Calu3 (cell line): ENCODE data around the gene TP53I13. TPM values are rescaled to one million over a fixed set of nuclear protein-coding genes. Genes with fewer than 3 reads are reported as not detected.
A peak's percentile ranks its signal among the peaks of the same experiment; 100 is the strongest.

Experiments
- BruUV-seq: library from RNA; stranded (reverse); fragments of 400-500 nt; replicated peaks from 2 replicates; lab custom pipeline; 2021; lab: Mats Ljungman, UMichigan
- CTCF ChIA-PET: fragments of 300-600 bp; sonication (Branson Sonifier 250); formaldehyde crosslinking; loops from one replicate; lab custom pipeline; 2022; ENCODE audit warnings: antibody characterized with exemption; lab: Charles Lee
- DNase-seq: peaks from one replicate; pipeline ENCODE4 v3.0.0; 2022
- H3K27ac Mint-ChIP-seq: one replicate; pipeline ENCODE4 v1.8.0; 2022; ENCODE audit warnings: mixed read lengths; ENCODE audit not compliant: unreplicated experiment
- H3K27me3 Mint-ChIP-seq: one replicate; pipeline ENCODE4 v1.8.0; 2022; ENCODE audit warnings: mixed read lengths; ENCODE audit not compliant: unreplicated experiment
- H3K36me3 Mint-ChIP-seq: one replicate; pipeline ENCODE4 v1.8.0; 2022; ENCODE audit warnings: mild to moderate bottlenecking, moderate library complexity, mixed read lengths; ENCODE audit not compliant: insufficient read depth, unreplicated experiment
- H3K4me1 Mint-ChIP-seq: one replicate; pipeline ENCODE4 v1.8.0; 2022; ENCODE audit warnings: mild to moderate bottlenecking, low read depth, mixed read lengths; ENCODE audit not compliant: unreplicated experiment
- H3K4me3 Mint-ChIP-seq: one replicate; pipeline ENCODE4 v1.8.0; 2022; ENCODE audit warnings: mild to moderate bottlenecking, low read depth, moderate library complexity, mixed read lengths; ENCODE audit not compliant: unreplicated experiment
- H3K9me3 Mint-ChIP-seq: one replicate; pipeline ENCODE4 v1.8.0; 2022; ENCODE audit warnings: low read depth, mixed read lengths; ENCODE audit not compliant: unreplicated experiment
- intact Hi-C: fragments of 100-400 bp; cut with micrococcal nuclease; formaldehyde crosslinking; loops from one replicate; pipeline ENCODE4 v1.10.0; 2022; ENCODE audit not compliant: unreplicated experiment
- total RNA-seq: library from RNA; stranded (reverse); gene quantifications from 2 replicates; pipeline ENCODE4 v1.2.3, GENCODE V29; 2022
- TF ChIP-seq, protein P1 (sequence below): fragments of 200-600 bp; IDR thresholded peaks from one replicate; pipeline ENCODE4 v1.8.0; 2022; ENCODE audit warnings: antibody characterized with exemption; ENCODE audit not compliant: unreplicated experiment

Gene TP53I13
- total RNA-seq, 1 experiment from 2014 or later, result 35.1 TPM

DNA sequence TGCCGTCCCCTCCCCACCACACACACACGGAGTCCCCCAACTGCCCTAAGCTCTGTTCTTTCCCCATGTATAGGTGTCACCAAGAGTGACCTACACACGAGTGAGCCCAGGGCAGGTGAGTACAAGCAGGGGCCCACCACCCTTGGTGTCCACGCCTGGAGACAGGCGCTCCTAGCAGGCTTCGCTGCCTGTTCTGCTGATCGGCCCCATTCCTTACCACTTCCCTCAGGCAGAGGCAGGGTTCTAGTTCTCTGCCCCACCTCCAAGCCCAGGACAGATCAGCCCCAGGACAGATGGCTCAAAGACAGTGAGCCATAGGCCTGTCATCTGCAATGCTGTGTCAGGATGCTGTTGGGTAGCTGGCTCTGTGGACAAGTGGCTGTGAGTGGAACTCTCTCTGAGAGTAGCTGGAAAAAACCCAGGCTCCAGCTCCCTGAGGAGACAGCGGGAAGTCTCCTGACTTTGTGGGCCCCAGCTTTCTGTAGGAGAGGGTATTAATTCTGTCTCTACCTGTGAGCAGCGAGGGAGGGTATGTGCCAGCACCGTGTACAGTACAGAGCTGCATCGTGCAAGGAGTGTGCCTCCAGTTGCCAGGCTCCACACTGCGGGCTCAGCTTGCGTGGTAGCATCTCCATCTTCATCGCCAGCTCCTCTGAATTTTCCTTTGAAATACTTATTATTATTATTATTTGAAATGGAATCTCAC is 897 bp downstream of the TP53I13 start:
- CTCF ChIA-PET, result interaction anchor here (1.8 to 2.6 kb wide), 2 partner anchors 22 to 48 kb away, joined by 5 to 7 read pairs; no protein-coding TSS in a partner anchor
- H3K4me1 Mint-ChIP-seq, result no peaks in the 10 kb centered on the region
- DNase-seq, result no peak
- H3K27ac Mint-ChIP-seq, result peak overlapping the region; percentile 72
- TF ChIP-seq, protein P1, sequence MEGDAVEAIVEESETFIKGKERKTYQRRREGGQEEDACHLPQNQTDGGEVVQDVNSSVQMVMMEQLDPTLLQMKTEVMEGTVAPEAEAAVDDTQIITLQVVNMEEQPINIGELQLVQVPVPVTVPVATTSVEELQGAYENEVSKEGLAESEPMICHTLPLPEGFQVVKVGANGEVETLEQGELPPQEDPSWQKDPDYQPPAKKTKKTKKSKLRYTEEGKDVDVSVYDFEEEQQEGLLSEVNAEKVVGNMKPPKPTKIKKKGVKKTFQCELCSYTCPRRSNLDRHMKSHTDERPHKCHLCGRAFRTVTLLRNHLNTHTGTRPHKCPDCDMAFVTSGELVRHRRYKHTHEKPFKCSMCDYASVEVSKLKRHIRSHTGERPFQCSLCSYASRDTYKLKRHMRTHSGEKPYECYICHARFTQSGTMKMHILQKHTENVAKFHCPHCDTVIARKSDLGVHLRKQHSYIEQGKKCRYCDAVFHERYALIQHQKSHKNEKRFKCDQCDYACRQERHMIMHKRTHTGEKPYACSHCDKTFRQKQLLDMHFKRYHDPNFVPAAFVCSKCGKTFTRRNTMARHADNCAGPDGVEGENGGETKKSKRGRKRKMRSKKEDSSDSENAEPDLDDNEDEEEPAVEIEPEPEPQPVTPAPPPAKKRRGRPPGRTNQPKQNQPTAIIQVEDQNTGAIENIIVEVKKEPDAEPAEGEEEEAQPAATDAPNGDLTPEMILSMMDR, result no peak
- H3K36me3 Mint-ChIP-seq, result peaks cover 54% of the 10 kb centered on the region
- H3K27me3 Mint-ChIP-seq, result no peaks in the 10 kb centered on the region
- BruUV-seq, result TSS peak; percentile 17
- intact Hi-C loops, result no loop called here
- H3K4me3 Mint-ChIP-seq, result peak overlapping the region; percentile 85
- no peaks in the 10 kb centered on the region for H3K9me3 Mint-ChIP-seq

DNA sequence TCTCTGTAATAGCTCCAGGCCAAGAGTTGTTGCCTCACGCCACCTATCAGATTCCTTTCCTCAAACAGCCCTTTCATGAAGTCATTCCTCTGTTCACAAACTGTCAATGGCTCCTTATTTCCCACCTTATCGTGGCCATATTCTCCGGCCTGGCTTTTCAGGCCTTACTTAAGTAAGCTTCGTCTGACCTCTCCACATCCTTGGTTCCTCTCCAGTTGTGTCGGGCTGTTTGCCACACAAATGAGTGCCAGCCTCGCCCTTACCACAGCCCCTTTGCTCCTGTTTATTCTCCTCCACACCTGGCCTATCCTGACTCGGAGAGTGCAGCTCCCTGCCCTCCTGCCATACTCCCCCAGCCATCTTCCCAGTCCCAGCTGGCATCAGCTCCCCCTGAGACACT is 2.0 kb downstream of the TP53I13 start:
- TF ChIP-seq, protein P1, result no peak
- intact Hi-C loops, result no loop called here
- no peaks in the 10 kb centered on the region for H3K9me3 Mint-ChIP-seq
- no peak for DNase-seq
- CTCF ChIA-PET, result interaction anchor here (0.9 kb wide), 1 partner anchor 361 kb away, joined by 3 read pairs; no protein-coding TSS in a partner anchor
- H3K27ac Mint-ChIP-seq, result no peak overlapping the region
- BruUV-seq, result TSS peak; percentile 48
- no peaks in the 10 kb centered on the region for H3K4me1 Mint-ChIP-seq
- peaks cover 57% of the 10 kb centered on the region for H3K36me3 Mint-ChIP-seq
- H3K27me3 Mint-ChIP-seq, result no peaks in the 10 kb centered on the region
- peak overlapping the region; percentile 19 for H3K4me3 Mint-ChIP-seq

DNA sequence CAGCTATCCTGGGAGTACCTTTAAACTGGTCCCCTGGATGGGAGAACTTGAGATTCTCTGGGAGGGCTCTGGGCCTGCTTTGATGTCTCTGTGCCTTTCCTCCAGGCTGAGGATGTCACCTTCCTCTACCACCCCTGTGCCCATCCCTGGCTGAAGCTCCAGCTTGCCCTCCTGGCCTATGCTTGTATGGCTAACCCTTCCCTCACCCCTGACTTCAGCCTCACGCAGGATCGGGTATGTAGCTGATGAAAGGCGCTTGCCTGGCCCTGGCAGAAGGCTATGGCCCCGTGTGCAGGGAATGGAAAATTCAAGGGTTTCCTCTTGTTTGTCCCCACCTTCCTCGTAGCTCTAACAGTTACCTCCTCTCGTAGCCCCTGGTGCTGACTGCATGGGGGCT is 3.0 kb downstream of the TP53I13 start:
- Mint-ChIP-seq H3K36me3 (peaks cover 57% of the 10 kb centered on the region), H3K9me3 (no peaks in the 10 kb centered on the region), H3K27ac (no peak overlapping the region), H3K4me1 (no peaks in the 10 kb centered on the region), H3K4me3 (no peak overlapping the region), H3K27me3 (no peaks in the 10 kb centered on the region)
- BruUV-seq, result no TSS peak
- TF ChIP-seq, protein P1, result no peak
- intact Hi-C loops, result no loop called here
- no peak for DNase-seq
- CTCF ChIA-PET, result interaction anchor here (0.5 kb wide), 1 partner anchor 8 kb away, joined by 3 read pairs; no protein-coding TSS in a partner anchor

DNA sequence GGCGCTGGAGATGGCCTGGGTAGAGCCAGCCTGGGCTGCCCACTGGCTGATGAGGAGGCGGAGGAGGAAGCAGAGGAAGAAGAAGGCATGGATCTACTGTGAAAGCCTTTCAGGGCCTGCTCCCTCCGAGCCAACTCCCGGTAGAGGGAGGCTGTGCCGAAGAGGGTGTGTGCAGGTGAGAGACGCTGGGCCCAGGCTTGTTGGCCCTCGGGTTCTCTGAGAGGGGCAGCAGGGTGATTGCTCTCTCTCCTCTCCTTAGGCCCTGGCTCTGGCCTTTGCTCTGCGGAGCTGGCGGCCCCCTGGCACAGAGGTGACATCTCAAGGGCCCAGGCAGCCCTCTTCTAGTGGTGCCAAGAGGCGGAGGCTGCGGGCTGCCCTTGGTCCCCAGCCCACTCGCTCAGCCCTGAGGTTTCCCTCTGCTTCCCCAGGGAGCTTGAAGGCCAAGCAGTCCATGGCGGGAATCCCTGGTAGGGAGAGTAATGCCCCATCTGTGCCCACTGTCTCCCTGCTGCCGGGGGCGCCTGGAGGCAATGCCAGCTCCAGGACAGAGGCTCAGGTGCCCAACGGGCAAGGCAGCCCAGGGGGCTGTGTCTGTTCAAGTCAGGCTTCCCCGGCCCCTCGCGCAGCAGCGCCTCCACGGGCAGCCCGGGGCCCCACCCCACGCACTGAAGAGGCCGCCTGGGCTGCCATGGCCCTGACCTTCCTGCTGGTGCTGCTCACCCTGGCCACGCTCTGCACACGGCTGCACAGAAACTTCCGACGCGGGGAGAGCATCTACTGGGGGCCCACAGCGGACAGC is 3.6 kb downstream of the TP53I13 start:
- intact Hi-C loops, result no loop called here
- Mint-ChIP-seq H3K9me3 (no peaks in the 10 kb centered on the region), H3K4me1 (no peaks in the 10 kb centered on the region), H3K36me3 (peaks cover 51% of the 10 kb centered on the region), H3K4me3 (no peak overlapping the region), H3K27ac (no peak overlapping the region), H3K27me3 (no peaks in the 10 kb centered on the region)
- CTCF ChIA-PET, result no interaction called here
- TF ChIP-seq, protein P1, result no peak
- BruUV-seq, result no TSS peak
- DNase-seq, result no peak
